Central memory CD8-positive, alpha-beta T cell (primary cell): ENCODE measurements around the gene ARHGEF40.
"Not testable (repeated sequence)": the region's sequence is repeated elsewhere in the genome, so short reads cannot be mapped to it uniquely, and the experiment has no call there.

ENCODE experiments used
- ATAC-seq: fragments of 150-1000 bp; cut with Tn5 transposase; replicated peaks from 2 replicates; pipeline ENCODE4 v1.10.0; 2022; ENCODE audit warnings: mild to moderate bottlenecking, moderate FRiP score, moderate number of reproducible peaks; ENCODE audit not compliant: poor library complexity, severe bottlenecking; ENCODE audit errors: extremely low read depth
- DNase-seq, 2 donors: peaks; one replicate each; pipeline ENCODE4 v3.0.0; 2021; ENCODE audit warnings: low spot score in 2 of 2
- H3K27ac Mint-ChIP-seq: one replicate; pipeline ENCODE4 v1.8.0; 2022; ENCODE audit warnings: low read depth, mild to moderate bottlenecking, moderate library complexity, mixed read lengths
- H3K27me3 Mint-ChIP-seq: one replicate; pipeline ENCODE4 v1.8.0; 2022; ENCODE audit warnings: mixed read lengths
- H3K36me3 Mint-ChIP-seq: one replicate; pipeline ENCODE4 v1.8.0; 2022; ENCODE audit warnings: mild to moderate bottlenecking, moderate library complexity, mixed read lengths; ENCODE audit not compliant: insufficient read depth
- H3K4me1 Mint-ChIP-seq: one replicate; pipeline ENCODE4 v1.8.0; 2022; ENCODE audit warnings: mixed read lengths
- H3K4me3 Mint-ChIP-seq: one replicate; pipeline ENCODE4 v1.8.0; 2022; ENCODE audit warnings: mild to moderate bottlenecking, moderate library complexity, mixed read lengths
- H3K9me3 Mint-ChIP-seq: one replicate; pipeline ENCODE4 v1.8.0; 2022; ENCODE audit warnings: mixed read lengths

The ARHGEF40 gene

GRCh38 chr14:21032326-21033132, 37.6 kb upstream of the ARHGEF40 start:
- Mint-ChIP-seq H3K4me3 (no peak overlapping the region), H3K27me3 (peaks cover 18% of the 10 kb centered on the region), H3K36me3 (peaks cover 3% of the 10 kb centered on the region), H3K27ac (no peak overlapping the region), H3K9me3 (no peaks in the 10 kb centered on the region), H3K4me1 (no peaks in the 10 kb centered on the region)
- DNase-seq (no peak), ATAC-seq (no peak)

GRCh38 chr14:21033133-21033698, 36.9 kb upstream of the ARHGEF40 start:
- Mint-ChIP-seq H3K36me3 (peaks cover 3% of the 10 kb centered on the region), H3K9me3 (no peaks in the 10 kb centered on the region), H3K27me3 (peaks cover 24% of the 10 kb centered on the region), H3K4me1 (no peaks in the 10 kb centered on the region), H3K27ac (no peak overlapping the region), H3K4me3 (no peak overlapping the region)
- DNase-seq (no peak), ATAC-seq (no peak)

DNA sequence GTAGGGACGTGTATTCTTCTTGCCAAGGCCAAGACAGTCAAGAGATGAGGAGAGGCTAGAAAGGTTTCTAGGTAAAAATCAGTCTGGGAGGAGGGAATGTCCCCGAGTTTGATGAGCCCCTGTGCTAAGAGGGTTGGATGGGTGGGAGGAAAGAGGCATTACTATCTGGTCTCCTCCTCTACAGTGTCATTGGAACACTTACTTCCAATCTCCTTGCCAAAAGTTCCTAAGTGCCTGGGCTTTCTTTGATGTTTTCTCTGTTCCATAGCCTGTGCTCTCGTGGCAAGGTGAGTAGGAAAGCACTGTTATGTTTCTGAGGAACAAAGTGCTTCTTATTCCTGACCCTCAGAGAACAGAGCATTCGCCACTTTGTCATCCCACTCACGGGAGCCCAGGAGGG, 35.4 kb upstream of the ARHGEF40 start, which contains the start of gene RNASE13:
Gene RNASE13, minus strand, starts transcription at position 101 of the 400 bp plus-strand sequence. CDS start 519 bp downstream, outside the sequence.
- H3K27me3 Mint-ChIP-seq = peaks cover 26% of the 10 kb centered on the region
- H3K36me3 Mint-ChIP-seq = peaks cover 3% of the 10 kb centered on the region
- H3K4me3 Mint-ChIP-seq = no peak within 1 kb of the TSS
- ATAC-seq (no peak), DNase-seq (no peak)
- H3K9me3 Mint-ChIP-seq = no peaks in the 10 kb centered on the region
- H3K4me1 Mint-ChIP-seq = no peaks in the 10 kb centered on the region
- no peak within 1 kb of the TSS for H3K27ac Mint-ChIP-seq

DNA sequence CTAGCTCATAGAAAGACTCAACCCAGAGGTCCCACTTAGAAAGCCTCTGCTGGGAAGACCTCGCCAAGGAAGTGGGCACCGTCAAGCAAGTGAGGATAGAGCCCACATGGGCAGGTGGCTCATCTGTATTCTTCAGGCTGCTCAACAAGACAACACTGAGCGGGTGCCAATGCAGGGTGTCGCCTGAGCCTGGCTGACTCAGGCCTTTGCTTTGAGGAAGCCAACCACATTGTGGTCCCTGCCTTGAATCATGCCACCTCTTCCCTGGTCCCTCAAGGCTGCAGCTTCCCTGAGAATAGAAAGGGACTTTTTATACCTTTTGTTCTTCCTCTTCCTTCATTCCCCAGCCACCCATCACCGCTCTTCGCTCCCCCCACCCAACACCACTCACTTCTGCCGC, 33.4 kb upstream of the ARHGEF40 start:
- Mint-ChIP-seq H3K36me3 (peaks cover 3% of the 10 kb centered on the region), H3K4me1 (no peaks in the 10 kb centered on the region), H3K27ac (no peak overlapping the region), H3K27me3 (peaks cover 26% of the 10 kb centered on the region), H3K9me3 (no peaks in the 10 kb centered on the region), H3K4me3 (no peak overlapping the region)
- DNase-seq = no peak
- no peak for ATAC-seq

DNA sequence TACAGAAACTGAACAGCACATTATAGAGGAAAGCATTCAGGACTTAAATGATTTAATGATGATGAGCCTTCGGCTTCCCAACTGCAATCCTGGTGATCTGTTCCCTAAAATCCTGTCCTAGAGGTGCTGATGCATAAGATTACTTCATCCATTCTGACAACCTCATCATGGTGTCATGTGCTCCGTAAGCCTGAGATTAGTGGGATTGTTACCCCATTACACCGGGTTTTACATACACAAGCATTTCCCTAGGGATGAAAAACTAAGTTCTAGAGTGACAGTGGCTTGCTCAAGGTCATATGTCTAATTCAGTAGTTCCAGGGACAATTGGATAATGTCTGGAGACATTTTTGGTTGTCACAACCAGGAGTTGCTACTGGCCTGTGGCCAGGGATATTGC, 32.9 kb upstream of the ARHGEF40 start:
- H3K27ac Mint-ChIP-seq = no peak overlapping the region
- H3K4me3 Mint-ChIP-seq = no peak overlapping the region
- ATAC-seq (no peak), DNase-seq (no peak)
- H3K9me3 Mint-ChIP-seq = no peaks in the 10 kb centered on the region
- peaks cover 3% of the 10 kb centered on the region for H3K36me3 Mint-ChIP-seq
- H3K4me1 Mint-ChIP-seq = no peaks in the 10 kb centered on the region
- H3K27me3 Mint-ChIP-seq = peaks cover 28% of the 10 kb centered on the region

DNA sequence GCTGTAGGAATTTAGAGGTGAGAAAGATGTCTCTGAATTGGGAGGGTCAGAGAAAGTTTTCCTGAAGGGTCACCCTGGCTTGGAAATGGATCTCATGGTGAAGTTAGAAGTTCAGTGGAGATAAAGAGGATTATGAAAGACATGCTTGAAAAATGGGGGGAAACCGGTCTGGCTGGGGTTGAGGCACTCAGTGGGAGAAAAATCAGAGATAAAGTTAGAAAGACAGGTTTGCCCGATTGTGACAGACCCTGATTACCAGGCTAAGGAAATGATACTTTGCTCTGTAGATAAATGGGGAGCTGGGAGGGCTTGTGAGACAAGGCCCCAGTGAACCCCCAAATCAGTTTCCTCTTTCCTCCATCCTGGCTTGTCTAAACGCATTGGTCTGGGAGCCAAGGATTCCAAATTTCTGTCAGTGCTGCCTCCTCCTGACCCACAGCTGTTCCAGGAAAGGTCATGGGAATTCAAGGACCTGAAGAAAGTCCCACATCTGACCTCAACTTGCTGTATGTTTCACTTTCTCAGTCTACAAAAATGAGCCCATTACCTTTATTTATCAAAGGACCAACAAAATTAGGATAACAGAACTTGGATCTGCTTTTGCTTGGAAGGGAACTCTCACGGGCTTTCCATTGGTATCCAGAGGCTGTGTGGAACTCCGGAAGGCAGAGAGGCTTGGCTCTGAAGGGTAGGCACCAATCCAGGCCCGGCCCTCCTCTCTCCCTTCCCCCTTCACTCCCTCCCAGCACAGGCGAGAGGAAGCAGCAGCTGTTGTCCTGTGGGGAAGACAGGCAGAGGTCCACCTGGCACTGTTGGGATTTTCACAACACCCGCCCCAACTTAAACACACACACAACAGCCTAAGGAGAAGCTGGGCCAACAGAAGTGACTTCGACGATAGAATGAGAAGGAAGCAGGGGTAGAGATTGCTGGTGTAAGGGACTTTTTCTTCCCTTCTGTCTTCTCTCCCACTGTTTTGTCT, 31.4 kb upstream of the ARHGEF40 start:
- peaks cover 3% of the 10 kb centered on the region for H3K36me3 Mint-ChIP-seq
- ATAC-seq (no peak), DNase-seq (no peak)
- H3K27ac Mint-ChIP-seq = no peak overlapping the region
- H3K4me3 Mint-ChIP-seq = no peak overlapping the region
- H3K9me3 Mint-ChIP-seq = no peaks in the 10 kb centered on the region
- H3K27me3 Mint-ChIP-seq = peaks cover 28% of the 10 kb centered on the region
- no peaks in the 10 kb centered on the region for H3K4me1 Mint-ChIP-seq

DNA sequence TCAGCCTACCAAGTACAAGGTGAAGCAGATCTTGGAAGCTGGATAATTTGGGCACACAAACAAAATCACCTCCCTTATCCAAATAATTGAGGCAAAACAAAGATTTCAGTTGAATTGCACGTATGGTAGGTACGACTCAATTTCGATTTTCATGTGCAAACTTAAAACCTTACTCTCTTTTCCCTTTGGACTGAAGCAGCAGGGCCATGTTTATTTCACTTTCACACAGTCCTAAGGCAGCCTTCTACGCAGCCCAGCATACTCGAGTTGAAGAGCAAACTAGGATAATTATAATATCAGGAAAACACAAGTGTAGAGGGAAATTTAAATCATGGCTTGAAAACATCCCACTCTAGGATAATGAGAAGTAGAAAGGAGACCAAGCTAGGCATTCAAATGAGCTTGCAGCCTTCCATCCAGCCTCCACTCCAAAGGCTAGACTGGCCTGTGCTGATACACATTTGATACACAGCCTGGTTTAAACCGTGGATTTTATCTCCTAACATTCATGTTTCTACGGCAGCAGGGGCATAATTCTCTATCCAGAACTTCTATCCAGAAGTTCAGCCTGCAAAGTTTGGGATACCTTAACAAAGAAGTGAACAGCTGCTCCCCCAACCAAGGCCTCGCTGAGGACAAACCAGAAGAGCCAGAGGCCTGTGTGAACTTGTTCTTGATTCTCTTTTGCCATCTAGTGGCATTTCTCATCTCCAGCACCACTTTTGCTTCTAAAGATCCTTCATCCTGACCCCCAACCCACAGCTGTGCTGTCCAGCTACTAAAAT, 30.3 kb upstream of the ARHGEF40 start:
- Mint-ChIP-seq H3K27ac (no peak overlapping the region), H3K36me3 (peaks cover 3% of the 10 kb centered on the region), H3K9me3 (no peaks in the 10 kb centered on the region), H3K27me3 (peaks cover 38% of the 10 kb centered on the region), H3K4me1 (peaks cover 8% of the 10 kb centered on the region), H3K4me3 (no peak overlapping the region)
- ATAC-seq (no peak), DNase-seq (no peak)

DNA sequence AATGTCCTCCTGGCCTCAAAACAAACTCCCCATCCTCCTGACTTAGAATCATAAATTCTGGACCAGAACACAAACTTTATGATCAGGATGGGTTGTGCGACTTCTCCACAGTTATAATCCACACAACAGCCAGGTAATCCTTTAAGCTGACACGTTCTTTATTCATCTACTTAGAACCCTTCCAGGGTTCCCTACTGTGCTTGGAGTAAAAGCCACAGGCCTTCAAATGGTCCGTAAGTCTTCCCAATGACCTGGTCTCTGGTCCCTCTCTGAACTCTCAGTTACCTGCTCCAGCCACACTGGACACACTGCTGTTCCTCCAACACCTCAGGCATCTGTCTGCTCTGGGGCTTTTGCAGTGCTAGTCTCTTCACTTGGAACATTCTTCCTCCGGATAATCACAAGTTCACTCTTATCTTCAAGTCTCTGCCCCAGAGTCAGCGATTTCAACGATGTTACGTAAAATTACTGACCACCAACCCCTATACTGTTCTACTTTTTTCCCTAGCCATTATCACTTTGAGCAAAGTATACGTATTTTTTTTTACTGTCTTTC, 29.7 kb upstream of the ARHGEF40 start:
- H3K4me1 Mint-ChIP-seq = peaks cover 8% of the 10 kb centered on the region
- H3K36me3 Mint-ChIP-seq = peaks cover 3% of the 10 kb centered on the region
- DNase-seq (no peak), ATAC-seq (no peak)
- H3K9me3 Mint-ChIP-seq = no peaks in the 10 kb centered on the region
- H3K27me3 Mint-ChIP-seq = peaks cover 45% of the 10 kb centered on the region
- no peak overlapping the region for H3K4me3 Mint-ChIP-seq
- no peak overlapping the region for H3K27ac Mint-ChIP-seq

DNA sequence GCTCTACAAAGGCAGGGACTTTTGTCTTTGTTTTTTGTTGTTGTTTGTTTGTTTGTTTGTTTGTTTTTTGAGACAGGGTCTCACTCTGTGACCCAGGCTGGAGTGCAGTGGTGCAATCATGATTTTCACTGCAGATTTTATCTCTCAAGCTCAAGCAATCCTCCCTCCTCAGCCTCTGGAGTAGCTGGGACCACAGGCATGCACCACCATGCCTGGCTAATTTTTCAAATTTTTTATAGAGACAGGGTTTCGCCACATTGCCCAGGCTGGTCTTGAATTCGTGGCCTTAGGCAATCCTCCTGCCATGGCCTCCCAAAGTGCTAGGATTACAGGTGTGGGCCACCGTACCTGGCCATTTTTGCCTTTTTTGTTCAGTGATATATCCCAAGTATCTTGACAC, 29.2 kb upstream of the ARHGEF40 start:
- not testable (repeated sequence) for DNase-seq, ATAC-seq, H3K9me3 Mint-ChIP-seq, H3K4me1 Mint-ChIP-seq, H3K4me3 Mint-ChIP-seq, H3K27ac Mint-ChIP-seq, H3K36me3 Mint-ChIP-seq
- H3K27me3 Mint-ChIP-seq = peaks cover 46% of the 10 kb centered on the region

GRCh38 chr14:21041676-21042433, 28.2 kb upstream of the ARHGEF40 start, which contains the start of gene RNASE7:
Gene RNASE7, plus strand, starts transcription at chr14:21042362. Its CDS starts 631 bp downstream, at chr14:21042993.
- H3K27ac Mint-ChIP-seq = no peak within 1 kb of the TSS
- no peak within 1 kb of the TSS for H3K4me3 Mint-ChIP-seq
- no peaks in the 10 kb centered on the region for H3K9me3 Mint-ChIP-seq

GRCh38 chr14:21042918-21043317, 27.2 kb upstream of the ARHGEF40 start:
- Mint-ChIP-seq H3K27ac (no peak overlapping the region), H3K4me3 (no peak overlapping the region), H3K4me1 (peaks cover 8% of the 10 kb centered on the region), H3K9me3 (no peaks in the 10 kb centered on the region), H3K27me3 (peaks cover 52% of the 10 kb centered on the region), H3K36me3 (peaks cover 3% of the 10 kb centered on the region)
- DNase-seq (no peak), ATAC-seq (no peak)

More at GRCh38 chr14:21041676-21042433, 28.2 kb upstream of the ARHGEF40 start, which contains the start of gene RNASE7:
- Mint-ChIP-seq H3K36me3 (peaks cover 3% of the 10 kb centered on the region), H3K27me3 (peaks cover 46% of the 10 kb centered on the region), H3K4me1 (peaks cover 8% of the 10 kb centered on the region)
- ATAC-seq (no peak), DNase-seq (no peak)
